ENCODE measurements around the gene CITED2. TPM values are rescaled to one million over a fixed set of nuclear protein-coding genes. Genes with fewer than 3 reads are reported as not detected.

CITED2 gene
- total RNA-seq, 2 experiments from 2014 or later = 71.7 to 80.4 TPM

DNA sequence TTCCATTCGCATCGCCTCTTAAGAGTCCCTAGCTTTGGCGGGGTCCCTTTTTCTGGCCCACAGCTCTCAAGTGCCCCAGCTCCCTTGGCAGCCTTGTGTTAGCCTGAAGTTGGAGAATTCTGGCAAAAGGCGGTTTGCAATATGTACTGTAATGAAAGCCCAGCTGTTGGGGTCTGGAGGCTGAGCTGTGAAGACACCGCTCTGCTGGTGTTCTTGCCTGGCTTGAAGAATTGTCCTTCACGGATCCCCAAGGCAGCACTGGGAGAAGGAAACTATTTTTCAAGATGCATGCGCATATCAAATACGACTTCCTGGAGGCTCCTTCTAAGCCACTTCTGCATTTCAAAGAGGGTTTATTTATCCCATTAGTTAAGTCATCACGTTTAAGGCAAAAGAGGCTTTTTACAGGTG, 21.4 kb upstream of the CITED2 start:
- no peak overlapping the region for H3K27ac Mint-ChIP-seq
- H3K4me3 Mint-ChIP-seq = no peak overlapping the region
- H3K27me3 Mint-ChIP-seq = no peaks in the 10 kb centered on the region
- POLR2A ChIA-PET = no interaction called here
- H3K4me1 Mint-ChIP-seq = no peaks in the 10 kb centered on the region
- ATAC-seq (ENCODE audit: low read depth) (no peak), DNase-seq (no peak)
- H3K36me3 Mint-ChIP-seq = no peaks in the 10 kb centered on the region
- no peaks in the 10 kb centered on the region for H3K9me3 Mint-ChIP-seq

DNA sequence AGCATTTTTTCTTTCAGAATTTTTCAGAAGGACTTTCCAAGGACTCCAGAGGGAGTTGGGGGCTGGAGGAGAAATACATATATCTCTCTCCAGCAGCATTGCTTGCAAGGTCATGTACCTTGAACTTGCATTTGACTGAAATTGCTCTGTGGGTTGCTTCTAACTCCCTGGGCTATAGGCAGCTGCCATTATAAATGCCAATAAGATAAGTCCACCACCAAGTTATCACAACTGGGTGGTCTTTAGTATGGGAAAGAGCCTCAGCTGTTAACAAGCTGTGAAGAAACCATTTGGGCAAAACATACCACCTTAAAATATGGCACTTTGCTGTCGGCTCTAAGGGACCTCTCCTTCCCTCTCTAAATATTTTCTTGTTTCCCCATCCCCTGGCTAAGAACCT, 20.9 kb upstream of the CITED2 start:
- POLR2A ChIA-PET = no interaction called here
- DNase-seq = no peak
- no peaks in the 10 kb centered on the region for H3K36me3 Mint-ChIP-seq
- H3K9me3 Mint-ChIP-seq = no peaks in the 10 kb centered on the region
- H3K4me1 Mint-ChIP-seq = no peaks in the 10 kb centered on the region
- H3K27me3 Mint-ChIP-seq = no peaks in the 10 kb centered on the region
- no peak for ATAC-seq (ENCODE audit: low read depth)
- no peak overlapping the region for H3K27ac Mint-ChIP-seq
- no peak overlapping the region for H3K4me3 Mint-ChIP-seq

DNA sequence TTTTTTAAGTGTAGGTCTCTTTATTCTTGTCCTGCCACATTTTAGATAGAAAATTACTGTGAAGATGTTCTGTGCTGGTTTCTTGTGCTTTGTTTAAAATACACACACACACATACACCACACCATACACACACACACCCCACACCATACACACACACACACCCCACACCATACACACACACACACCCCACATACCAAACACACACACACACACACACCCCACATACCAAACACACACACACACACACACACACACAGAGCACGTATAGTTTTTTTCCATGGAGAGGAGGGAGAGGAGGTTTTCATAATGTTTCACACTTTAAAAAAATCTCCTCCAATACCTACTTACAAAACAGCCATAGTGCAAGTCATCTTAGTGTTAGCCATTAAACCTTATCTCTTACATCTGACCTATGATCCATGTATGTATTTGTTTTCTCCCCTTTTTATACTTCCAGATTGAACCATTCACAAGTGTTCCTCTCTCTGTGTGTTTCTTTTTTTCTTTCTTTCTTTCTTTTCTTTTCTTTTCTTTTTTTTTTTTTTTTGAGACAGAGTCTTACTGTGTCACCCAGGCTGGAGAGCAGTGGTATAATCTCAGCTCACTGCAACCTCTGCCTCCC, 19.7 kb upstream of the CITED2 start:
- no peaks in the 10 kb centered on the region for H3K9me3 Mint-ChIP-seq
- no peak overlapping the region for H3K4me3 Mint-ChIP-seq
- POLR2A ChIA-PET = no interaction called here
- no peaks in the 10 kb centered on the region for H3K27me3 Mint-ChIP-seq
- H3K27ac Mint-ChIP-seq = no peak overlapping the region
- H3K36me3 Mint-ChIP-seq = no peaks in the 10 kb centered on the region
- DNase-seq (no peak), ATAC-seq (ENCODE audit: low read depth) (no peak)
- H3K4me1 Mint-ChIP-seq = no peaks in the 10 kb centered on the region

DNA sequence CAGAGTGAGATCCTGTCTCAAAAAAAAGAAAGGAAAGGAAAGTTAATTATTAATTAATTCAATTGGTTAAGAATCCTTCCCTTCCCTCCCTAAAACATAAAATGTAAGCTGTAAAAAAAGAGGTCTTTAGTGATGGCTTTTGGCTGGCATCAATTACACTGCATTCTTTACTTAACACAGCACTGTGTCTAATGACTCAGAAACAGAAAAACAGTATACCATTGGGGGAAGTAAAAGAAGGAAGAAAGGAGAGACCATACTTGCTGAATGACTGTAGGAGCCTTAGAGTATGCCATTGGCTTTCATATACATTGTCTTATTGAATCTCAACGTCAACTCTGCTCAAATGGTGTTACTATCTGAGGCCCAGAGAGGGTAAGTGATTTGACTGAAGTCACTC, 18.3 kb upstream of the CITED2 start:
- POLR2A ChIA-PET = no interaction called here
- Mint-ChIP-seq H3K9me3 (no peaks in the 10 kb centered on the region), H3K36me3 (no peaks in the 10 kb centered on the region), H3K4me1 (no peaks in the 10 kb centered on the region), H3K27ac (no peak overlapping the region), H3K27me3 (no peaks in the 10 kb centered on the region), H3K4me3 (no peak overlapping the region)
- DNase-seq (no peak), ATAC-seq (ENCODE audit: low read depth) (no peak)

DNA sequence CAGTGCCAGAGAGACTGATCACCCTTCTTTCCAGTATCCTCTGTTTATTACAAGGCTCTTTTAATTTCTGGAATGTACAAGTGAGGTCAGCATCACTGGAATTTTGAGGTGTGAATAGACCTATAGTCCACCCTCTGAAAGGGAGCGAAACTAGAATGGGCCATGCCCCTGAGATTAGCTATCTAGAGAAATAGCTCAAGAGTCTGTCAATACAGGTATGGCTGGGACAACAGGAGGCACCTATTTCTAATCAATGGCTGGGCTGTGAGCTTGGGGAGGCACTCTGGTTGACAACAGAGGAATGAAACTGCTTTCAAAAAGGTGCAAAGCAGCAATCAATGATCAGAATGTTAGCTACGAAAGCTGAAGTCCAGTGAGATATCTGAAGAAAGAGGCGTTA, 17.3 kb upstream of the CITED2 start:
- DNase-seq = no peak
- H3K36me3 Mint-ChIP-seq = no peaks in the 10 kb centered on the region
- H3K4me1 Mint-ChIP-seq = no peaks in the 10 kb centered on the region
- no peak overlapping the region for H3K27ac Mint-ChIP-seq
- no peaks in the 10 kb centered on the region for H3K27me3 Mint-ChIP-seq
- no peak for ATAC-seq (ENCODE audit: low read depth)
- no peak overlapping the region for H3K4me3 Mint-ChIP-seq
- no peaks in the 10 kb centered on the region for H3K9me3 Mint-ChIP-seq
- POLR2A ChIA-PET = no interaction called here

DNA sequence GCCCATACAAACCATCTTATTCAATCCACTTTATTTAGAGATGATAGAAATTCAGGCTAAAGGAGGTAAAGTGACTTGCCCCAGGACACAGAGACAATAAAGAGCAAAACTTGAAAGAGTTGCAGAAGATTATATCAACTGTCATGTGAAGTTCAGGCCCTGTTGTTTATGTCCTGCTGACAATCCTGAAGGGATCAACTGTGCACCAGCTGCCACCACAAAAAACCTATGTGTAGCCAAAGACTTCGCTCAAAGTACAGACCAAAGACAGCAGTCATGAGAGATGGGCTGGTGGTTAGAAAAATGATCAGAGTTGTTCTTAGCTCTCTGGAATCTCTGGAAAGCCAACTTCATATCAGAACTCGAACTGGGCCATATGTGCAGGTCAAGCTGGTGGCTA, 16.0 kb upstream of the CITED2 start:
- no peak overlapping the region for H3K27ac Mint-ChIP-seq
- DNase-seq (no peak), ATAC-seq (ENCODE audit: low read depth) (no peak)
- H3K9me3 Mint-ChIP-seq = no peaks in the 10 kb centered on the region
- H3K27me3 Mint-ChIP-seq = no peaks in the 10 kb centered on the region
- H3K36me3 Mint-ChIP-seq = no peaks in the 10 kb centered on the region
- H3K4me1 Mint-ChIP-seq = no peaks in the 10 kb centered on the region
- POLR2A ChIA-PET = no interaction called here
- no peak overlapping the region for H3K4me3 Mint-ChIP-seq

DNA sequence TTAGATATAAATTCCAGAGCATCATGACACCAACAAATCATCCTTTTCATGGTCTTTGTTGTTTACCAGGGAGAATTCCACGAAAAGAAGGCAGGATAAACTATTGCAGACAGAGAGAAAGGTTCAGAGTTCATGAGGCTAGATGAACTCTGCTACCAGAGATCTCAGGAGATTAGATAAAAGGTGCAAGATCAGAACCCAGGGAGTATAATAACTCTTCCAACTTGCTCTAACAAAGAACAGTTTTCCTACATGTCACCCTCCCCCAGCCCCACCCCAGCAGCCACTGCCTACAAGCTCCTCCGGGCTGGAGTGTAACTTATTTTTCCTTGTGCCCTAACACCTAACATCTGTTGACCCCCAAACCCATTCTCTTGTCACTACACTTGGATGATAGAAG, 13.9 kb upstream of the CITED2 start:
- POLR2A ChIA-PET = no interaction called here

DNA sequence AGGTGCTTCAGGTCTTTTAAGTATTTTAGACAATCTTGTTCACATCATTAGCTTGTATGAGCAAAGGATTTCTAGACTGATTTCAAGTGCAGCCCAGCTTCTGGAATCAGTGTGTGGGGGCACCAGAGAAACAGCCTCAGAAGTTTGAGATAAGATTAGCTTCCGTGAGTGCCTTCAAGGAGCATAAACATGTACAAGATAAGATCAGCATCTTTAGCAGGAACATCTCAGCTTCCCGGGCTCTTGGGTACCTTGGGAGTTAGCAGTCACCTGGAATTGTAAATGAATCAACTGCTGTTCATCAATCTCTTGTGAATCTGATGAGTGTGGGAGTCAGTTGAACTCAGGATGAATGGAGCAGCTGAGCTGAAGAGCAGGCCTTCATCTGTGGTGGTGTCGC, 12.0 kb upstream of the CITED2 start:
- DNase-seq (no peak), ATAC-seq (ENCODE audit: low read depth) (no peak)
- no peaks in the 10 kb centered on the region for H3K36me3 Mint-ChIP-seq
- no peak overlapping the region for H3K27ac Mint-ChIP-seq
- peaks cover 5% of the 10 kb centered on the region for H3K27me3 Mint-ChIP-seq
- peaks cover 2% of the 10 kb centered on the region for H3K9me3 Mint-ChIP-seq
- POLR2A ChIA-PET = interaction anchor here (1.5 kb wide), 1 partner anchor 12 kb away, joined by 3 read pairs; the partner anchor contains the start of gene CITED2
- H3K4me1 Mint-ChIP-seq = no peaks in the 10 kb centered on the region
- H3K4me3 Mint-ChIP-seq = no peak overlapping the region

More for the DNA sequence above, 13.9 kb upstream of the CITED2 start:
- no peak overlapping the region for H3K4me3 Mint-ChIP-seq
- DNase-seq (no peak), ATAC-seq (ENCODE audit: low read depth) (no peak)
- H3K9me3 Mint-ChIP-seq = no peaks in the 10 kb centered on the region
- H3K27ac Mint-ChIP-seq = no peak overlapping the region
- H3K27me3 Mint-ChIP-seq = peaks cover 2% of the 10 kb centered on the region
- no peaks in the 10 kb centered on the region for H3K36me3 Mint-ChIP-seq
- no peaks in the 10 kb centered on the region for H3K4me1 Mint-ChIP-seq

DNA sequence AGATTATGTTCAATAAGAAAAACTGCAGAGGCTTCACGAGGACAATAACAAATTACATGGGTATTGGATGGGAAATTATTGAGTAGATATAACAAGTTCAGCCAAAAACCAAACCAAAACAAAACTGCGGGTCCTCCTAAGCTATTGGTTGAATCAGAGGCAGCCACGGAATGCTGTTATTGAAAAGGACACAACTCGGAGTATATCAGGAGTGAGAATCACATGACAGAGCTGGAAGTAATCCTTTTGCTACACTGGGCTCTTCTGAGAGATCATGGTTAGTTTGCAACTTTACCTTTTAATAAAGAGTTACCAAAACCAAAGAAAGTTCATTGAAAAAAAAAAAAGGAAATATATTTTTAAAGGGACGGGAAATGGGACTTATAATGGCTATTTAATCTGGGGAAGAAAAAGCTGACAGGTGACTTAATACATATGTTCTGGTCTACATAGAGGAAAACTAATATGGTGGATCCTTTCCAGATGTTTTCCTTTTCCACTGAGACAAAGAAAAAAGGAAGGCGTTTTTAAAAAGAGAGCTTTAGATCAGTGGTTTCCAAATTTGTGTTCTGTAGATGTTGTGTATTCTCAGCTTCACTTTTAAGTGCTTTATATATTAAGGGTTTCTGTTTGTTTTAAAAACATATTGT, 6.9 kb upstream of the CITED2 start:
- no peak for ATAC-seq (ENCODE audit: low read depth)
- Mint-ChIP-seq H3K36me3 (no peaks in the 10 kb centered on the region), H3K27ac (no peak overlapping the region), H3K4me1 (peaks cover 2% of the 10 kb centered on the region), H3K27me3 (peaks cover 5% of the 10 kb centered on the region), H3K4me3 (no peak overlapping the region), H3K9me3 (peaks cover 2% of the 10 kb centered on the region)
- DNase-seq = no peak
- POLR2A ChIA-PET = no interaction called here

DNA sequence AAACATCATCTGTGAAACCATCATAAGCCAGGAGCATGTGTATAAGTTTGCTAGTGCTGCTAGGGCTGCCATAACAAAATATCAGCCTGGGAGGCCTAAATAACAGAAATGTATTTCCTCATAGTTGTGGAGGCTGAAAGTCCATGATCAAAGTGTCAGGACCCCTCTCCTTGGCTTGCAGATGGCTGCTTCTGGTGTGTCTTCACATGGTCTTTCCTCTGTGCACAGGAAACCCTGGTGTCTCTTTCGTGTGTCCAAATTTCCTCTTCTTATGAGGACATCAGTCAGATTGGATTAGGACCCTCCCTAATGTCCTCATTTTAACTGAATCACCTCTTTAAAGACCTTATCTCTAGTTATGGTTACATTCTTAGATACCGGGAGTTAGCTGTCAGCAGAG, 6.2 kb upstream of the CITED2 start:
- ATAC-seq (ENCODE audit: low read depth) (no peak), DNase-seq (no peak)
- Mint-ChIP-seq H3K4me1 (peaks cover 7% of the 10 kb centered on the region), H3K9me3 (peaks cover 2% of the 10 kb centered on the region), H3K27me3 (peaks cover 5% of the 10 kb centered on the region), H3K27ac (no peak overlapping the region), H3K36me3 (no peaks in the 10 kb centered on the region), H3K4me3 (no peak overlapping the region)
- POLR2A ChIA-PET = no interaction called here

DNA sequence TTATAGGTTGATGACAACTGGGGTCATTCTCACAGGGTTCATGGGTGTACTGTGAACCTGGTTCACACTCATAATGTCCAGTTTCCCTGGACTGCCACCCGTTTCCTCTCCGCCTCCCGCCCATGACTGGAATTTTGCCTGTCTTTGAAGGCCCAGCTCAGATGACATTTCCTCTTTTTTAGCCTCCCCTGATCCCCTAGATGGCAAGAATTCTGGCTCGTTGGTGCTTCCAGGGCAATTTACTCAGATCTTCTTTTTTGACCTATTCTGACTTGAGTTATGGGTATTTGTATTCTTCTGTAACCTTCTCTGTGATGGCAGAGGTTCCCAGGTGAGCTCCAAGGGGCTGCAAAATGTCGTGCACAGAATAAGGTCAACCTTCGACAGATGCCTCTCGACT, 5.7 kb upstream of the CITED2 start:
- H3K27me3 Mint-ChIP-seq = peaks cover 5% of the 10 kb centered on the region
- peaks cover 2% of the 10 kb centered on the region for H3K9me3 Mint-ChIP-seq
- H3K4me1 Mint-ChIP-seq = peaks cover 7% of the 10 kb centered on the region
- no peak overlapping the region for H3K4me3 Mint-ChIP-seq
- no peak overlapping the region for H3K27ac Mint-ChIP-seq
- ATAC-seq (ENCODE audit: low read depth) (no peak), DNase-seq (no peak)
- POLR2A ChIA-PET = no interaction called here
- H3K36me3 Mint-ChIP-seq = no peaks in the 10 kb centered on the region

DNA sequence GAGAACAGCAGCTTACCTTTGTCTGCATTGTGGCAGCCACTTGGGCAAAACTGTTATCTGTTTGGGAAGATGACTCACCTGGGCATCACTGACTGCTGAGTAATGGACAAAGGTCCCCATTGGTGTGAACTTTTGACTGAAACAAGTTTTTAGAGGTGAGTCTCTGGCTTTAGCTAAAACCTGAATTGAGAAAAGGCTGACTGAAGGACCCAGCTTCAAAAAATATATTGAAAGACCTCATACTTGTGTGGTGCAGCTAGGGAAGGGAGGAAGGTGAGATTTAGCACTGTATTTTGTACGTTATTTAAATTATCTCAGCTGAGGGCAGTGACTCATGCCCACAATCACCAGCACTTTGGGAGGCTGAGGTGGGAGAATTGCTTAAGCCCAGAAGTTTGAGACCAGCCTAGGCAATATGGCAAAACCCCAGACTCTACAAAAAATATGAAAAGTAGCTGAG, 4.5 kb upstream of the CITED2 start:
- peaks cover 3% of the 10 kb centered on the region for H3K27me3 Mint-ChIP-seq
- POLR2A ChIA-PET = no interaction called here
- no peak overlapping the region for H3K4me3 Mint-ChIP-seq
- no peak overlapping the region for H3K27ac Mint-ChIP-seq
- peaks cover 7% of the 10 kb centered on the region for H3K4me1 Mint-ChIP-seq
- peaks cover 2% of the 10 kb centered on the region for H3K9me3 Mint-ChIP-seq
- no peak for DNase-seq
- peaks cover 1% of the 10 kb centered on the region for H3K36me3 Mint-ChIP-seq
- ATAC-seq (ENCODE audit: low read depth) = no peak

DNA sequence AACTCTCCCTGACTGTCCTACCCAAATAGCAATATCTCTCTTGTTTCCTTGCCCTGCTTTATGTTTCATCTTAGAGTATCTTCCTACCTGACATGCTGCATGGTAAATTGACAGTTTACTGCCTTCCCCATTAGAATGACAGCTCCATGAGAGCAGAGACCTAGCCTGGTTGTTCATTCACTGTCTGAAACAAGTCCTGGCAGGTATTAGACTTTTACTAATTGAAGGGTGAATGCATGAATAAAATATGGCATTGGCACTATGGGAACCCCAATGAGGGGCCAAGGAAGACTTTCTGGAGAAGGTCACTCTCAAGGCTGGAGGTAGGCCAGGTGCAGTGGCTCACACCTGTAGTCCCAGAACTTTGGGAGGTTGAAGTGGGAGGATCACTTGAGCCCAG, 3.8 kb upstream of the CITED2 start:
- peaks cover 7% of the 10 kb centered on the region for H3K4me1 Mint-ChIP-seq
- H3K27ac Mint-ChIP-seq = peak overlapping the region; percentile 10
- POLR2A ChIA-PET = interaction anchor here (0.6 kb wide), 1 partner anchor 278 kb away, joined by 3 read pairs; no protein-coding TSS in a partner anchor
- H3K9me3 Mint-ChIP-seq = peaks cover 2% of the 10 kb centered on the region
- ATAC-seq (ENCODE audit: low read depth) (no peak), DNase-seq (no peak)
- peaks cover 1% of the 10 kb centered on the region for H3K36me3 Mint-ChIP-seq
- H3K4me3 Mint-ChIP-seq = no peak overlapping the region
- H3K27me3 Mint-ChIP-seq = peaks cover 3% of the 10 kb centered on the region

DNA sequence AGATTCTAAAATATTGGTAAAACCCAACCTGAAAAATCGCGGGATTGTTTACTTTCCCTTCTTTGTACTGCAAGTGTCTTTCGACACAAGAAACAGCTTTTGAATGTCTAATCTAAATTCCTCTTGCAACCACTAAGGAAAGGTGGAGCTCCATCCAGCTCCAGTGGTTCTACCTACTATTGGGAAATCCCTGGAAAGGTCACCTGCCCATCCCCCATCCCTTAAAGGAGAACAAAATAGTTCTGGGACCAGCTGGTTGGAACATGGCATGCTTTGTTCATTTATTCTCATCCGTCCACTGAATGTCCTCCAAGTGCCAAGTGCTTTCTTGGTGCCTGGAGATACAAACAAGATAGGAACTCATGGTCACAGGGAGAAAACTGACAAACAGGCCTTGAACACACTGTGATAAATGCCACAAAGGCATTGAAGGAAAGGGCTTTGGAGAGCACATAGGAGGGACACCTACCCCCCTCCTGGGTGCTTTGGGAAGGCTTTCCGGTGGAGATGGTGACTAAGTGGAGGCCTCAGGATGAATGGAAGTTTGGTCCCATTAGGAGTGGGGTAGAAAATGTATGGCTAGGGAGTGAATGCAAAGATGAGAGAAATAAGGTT, 2.3 kb upstream of the CITED2 start:
- no peaks in the 10 kb centered on the region for H3K27me3 Mint-ChIP-seq
- H3K9me3 Mint-ChIP-seq = no peaks in the 10 kb centered on the region
- no peak overlapping the region for H3K27ac Mint-ChIP-seq
- H3K36me3 Mint-ChIP-seq = peaks cover 10% of the 10 kb centered on the region
- peak overlapping the region; percentile 88 for H3K4me3 Mint-ChIP-seq
- POLR2A ChIA-PET = interaction anchor here (1.6 kb wide), 1 partner anchor 22 kb away, joined by 3 read pairs; no protein-coding TSS in a partner anchor
- peaks cover 10% of the 10 kb centered on the region for H3K4me1 Mint-ChIP-seq
- no peak for ATAC-seq (ENCODE audit: low read depth)
- DNase-seq = no peak

Measured in activated naive CD8-positive, alpha-beta T cell treated with anti-CD3 and anti-CD28 coated beads, Interleukin-2, amount 10 ng/mL, durations not matched to agents 7 days and 5 days (primary cell).